Loucy (cell line): ENCODE results near the gene PKP4.

Experiments
- CTCF ChIP-seq: fragments of 200-600 bp; sonication (generic); conservative IDR thresholded peaks from 2 replicates; pipeline ENCODE4 v1.5.1; 2014; ENCODE audit warnings: mild to moderate bottlenecking, antibody characterized with exemption, low read length
- EZH2phosphoT487 ChIP-seq: fragments of 200-600 bp; IDR thresholded peaks from 2 replicates; pipeline ENCODE4 v1.6.1; 2018; ENCODE audit warnings: antibody characterized with exemption, mild to moderate bottlenecking, moderate library complexity, borderline replicate concordance

GRCh38 chr2:158716121-158716791 lies 259.5 kb downstream of the PKP4 start:
- TF ChIP-seq CTCF (no peak), EZH2phosphoT487 (no peak)
